ENCODE data around the gene KMT2B. TPM values are rescaled to one million over a fixed set of nuclear protein-coding genes. Genes with fewer than 3 reads are reported as not detected.

KMT2B gene
- total and polyA plus RNA-seq, 9 of the 15 experiments (the other 6 are each of a cell fraction or from before 2014, with no cell fraction given): 0.63 to 43.9 (median 8.1) TPM

- peak; percentile 67 to 78 for TF ChIP-seq E2F6 (IDR thresholded peaks at IDR 0.05; ENCODE audit: borderline replicate concordance in 1 of 2, extremely low read depth in 1 of 2, insufficient read depth in 1 of 2, insufficient read length in 1 of 2, low read depth in 1 of 2, low read length in 1 of 2, poor library complexity in 1 of 2, severe bottlenecking in 1 of 2)
- peak; percentile 14 for TF ChIP-seq PHF20 (IDR thresholded peaks at IDR 0.05; ENCODE audit: partially characterized antibody)
- TF ChIP-seq CBFA2T2 (conservative IDR thresholded peaks at IDR 0.05): no peak
- TF ChIP-seq FOXA3 (CRISPR knock-in tag; conservative IDR thresholded peaks at IDR 0.05 in 1 of 2, IDR thresholded peaks at IDR 0.05 in 1 of 2): 0 out of 4 replicates have a peak, but pooled peaks of 1 of the 2 experiments have one; percentile 50
- TF ChIP-seq POLR2B (IDR thresholded peaks at IDR 0.05; ENCODE audit: low read depth, partially characterized antibody): peak; percentile 72
These were observed 26.9 kb downstream of the KMT2B start (continued) for GRCh38 chr19:35744430-35745327.

- peak; percentile 95 for FAIRE-seq
- Histone ChIP-seq H2AFZ (ENCODE audit: low read depth, low read length) (peak within 1 kb of the TSS; percentile 92), H3K4me1 (replicated peaks in 1 of 2; ENCODE audit: control insufficient read depth in 2 of 2, insufficient read depth in 2 of 2, low read length in 2 of 2) (peaks cover 27 to 47% of the 10 kb centered on the region in 2 experiments; a peak in 4 of 5 replicates), H3K9me3 (replicated peaks; ENCODE audit: control insufficient read depth, insufficient read depth, low read depth, low read length) (no peaks in the 10 kb centered on the region), H3K79me2 (ENCODE audit: control insufficient read depth, insufficient read depth, low read length) (peaks cover 16% of the 10 kb centered on the region), H3K36me3 (ENCODE audit: control insufficient read depth, insufficient read depth, low read length) (peaks cover 19% of the 10 kb centered on the region; the same call in 1 of the 3 replicates), H3K4me3 (peak within 1 kb of the TSS; percentile 92), H3K9me1 (ENCODE audit: control insufficient read depth, insufficient read depth, low read length) (no peaks in the 10 kb centered on the region), H3K27me3 (ENCODE audit: control insufficient read depth in 2 of 2, insufficient read depth in 2 of 2, low read length in 2 of 2) (no peaks in the 10 kb centered on the region), H3K9ac (ENCODE audit: insufficient read depth in 1 of 2, low read depth in 2 of 2, low read length in 2 of 2) (peak within 1 kb of the TSS; percentile 92 to 94), H3K4me2 (ENCODE audit: insufficient read depth, low read length) (peak within 1 kb of the TSS; percentile 95), H3K27ac (ENCODE audit: extremely low read depth, low read depth, low read length) (peak within 1 kb of the TSS; percentile 99), H4K20me1 (replicated peaks; ENCODE audit: control insufficient read depth, insufficient read depth, low read length) (no peaks in the 10 kb centered on the region)
- under 1% methylated on average over 40 of the region's 40 CpGs for WGBS (ENCODE audit: insufficient coverage, low coverage, missing lambda C conversion rate)
- POLR2A ChIA-PET: interaction anchor here (0.7 to 1.9 kb wide), 6 partner anchors 9 to 401 kb away, joined by 3 to 12 read pairs (median 4); partner anchors contain the start of gene PROSER3
- intact Hi-C loops (cut with micrococcal nuclease) (loop anchor here (10.0 kb wide), 1 partner anchor 101 kb away; the partner anchor contains the start of genes COX6B1 and ETV2), in situ Hi-C loops (cut with MboI) (no loop called here)
- CTCF ChIA-PET (ENCODE audit: low intra/inter-chr PET ratio): no interaction called here
- peak; percentile 70 for ATAC-seq
- TSS peak; percentile 62 for BruUV-seq (replicated peaks)
- DNase-seq (ENCODE audit: extremely low read depth in 1 of 4, low spot score in 3 of 4): peak; percentile 87 to 100 (median 90)
- TF ChIP-seq ZNF121 (CRISPR knock-in tag; conservative IDR thresholded peaks at IDR 0.05): no peak
- TF ChIP-seq ZBTB7A (IDR thresholded peaks at IDR 0.05; ENCODE audit: borderline replicate concordance, control insufficient read depth, low read depth, low read length): peak; percentile 70
- peak; percentile 74 for TF ChIP-seq SAP30 (IDR thresholded peaks at IDR 0.05; ENCODE audit: borderline replicate concordance, insufficient read depth, low read depth, low read length, poor library complexity, severe bottlenecking)
- no peak for TF ChIP-seq HMGN3 (IDR thresholded peaks at IDR 0.05; ENCODE audit: borderline replicate concordance, extremely low read depth, insufficient read length, low read depth, low read length)
- TF ChIP-seq ATF1 (CRISPR knock-in tag; IDR thresholded peaks at IDR 0.05): peak; percentile 39; the same call in 1 of the 2 replicates
- TF ChIP-seq ATF1 (tag; IDR thresholded peaks at IDR 0.05): peak; percentile 93
- TF ChIP-seq NR3C1 (CRISPR knock-in tag; IDR thresholded peaks at IDR 0.05): no peak
- TF ChIP-seq ETV5 (CRISPR knock-in tag; IDR thresholded peaks at IDR 0.05; ENCODE audit: low read depth): no peak; the same call in 1 of the 2 replicates
- TF ChIP-seq ZNF589 (CRISPR knock-in tag; IDR thresholded peaks at IDR 0.05; ENCODE audit: low read depth): no peak
These were observed 27.7 kb downstream of the KMT2B start, which contains the start of the genes PSENEN and U2AF1L4 for GRCh38 chr19:35745328-35746086. Gene PSENEN, plus strand, starts transcription at chr19:35745651. Its CDS starts 280 bp downstream, at chr19:35745931. Gene U2AF1L4, minus strand, starts transcription at chr19:35745418. Its CDS starts 27 bp downstream, at chr19:35745391.

Measured in K562 (cell line).